Nephron (organoid): ENCODE measurements around the gene AP5M1.

Experiments
- H3K27ac Mint-ChIP-seq, 3 experiments: 2 replicates each; pipeline ENCODE4 v1.8.0; 2020; ENCODE audit warnings: mixed read lengths in 3 of 3, mild to moderate bottlenecking in 2 of 3, moderate library complexity in 1 of 3
- H3K27me3 Mint-ChIP-seq: 2 replicates; pipeline ENCODE4 v1.8.0; 2021; ENCODE audit warnings: low read depth, mild to moderate bottlenecking, moderate library complexity, mixed read lengths
- H3K36me3 Mint-ChIP-seq: 2 replicates; pipeline ENCODE4 v1.8.0; 2020; ENCODE audit warnings: low read depth, mixed read lengths
- H3K4me1 Mint-ChIP-seq: 2 replicates; pipeline ENCODE4 v1.8.0; 2020; ENCODE audit warnings: mixed read lengths
- H3K4me3 Mint-ChIP-seq, 3 experiments: 2 replicates each; pipeline ENCODE4 v1.8.0; 2020; ENCODE audit warnings: mild to moderate bottlenecking in 3 of 3, mixed read lengths in 3 of 3, moderate library complexity in 2 of 3
- H3K9me3 Mint-ChIP-seq: 2 replicates; pipeline ENCODE4 v1.8.0; 2020; ENCODE audit warnings: mixed read lengths
- CTCF ChIP-seq, 3 experiments: fragments of 200-600 bp; sonication (generic); IDR thresholded peaks; one replicate each; pipeline ENCODE4 v1.5.0; 2021; ENCODE audit warnings: antibody characterized with exemption in 3 of 3; ENCODE audit not compliant: unreplicated experiment in 3 of 3

Gene AP5M1

GRCh38 chr14:57261604-57262003, 7.2 kb upstream of the AP5M1 start:
- peaks cover 10% of the 10 kb centered on the region for H3K4me1 Mint-ChIP-seq
- H3K27me3 Mint-ChIP-seq = no peaks in the 10 kb centered on the region
- peaks cover 5% of the 10 kb centered on the region for H3K9me3 Mint-ChIP-seq
- H3K4me3 Mint-ChIP-seq = no peak overlapping the region
- peaks cover 32% of the 10 kb centered on the region for H3K36me3 Mint-ChIP-seq
- H3K27ac Mint-ChIP-seq = no peak overlapping the region
- no peak for TF ChIP-seq CTCF (IDR thresholded peaks at IDR 0.05; ENCODE audit: unreplicated experiment in 3 of 3)

- H3K27me3 Mint-ChIP-seq = no peaks in the 10 kb centered on the region
- peaks cover 5% of the 10 kb centered on the region for H3K9me3 Mint-ChIP-seq
- no peak overlapping the region for H3K27ac Mint-ChIP-seq
- H3K4me1 Mint-ChIP-seq = peaks cover 15% of the 10 kb centered on the region
- no peak overlapping the region for H3K4me3 Mint-ChIP-seq
- peaks cover 28% of the 10 kb centered on the region for H3K36me3 Mint-ChIP-seq
- TF ChIP-seq CTCF (IDR thresholded peaks at IDR 0.05; ENCODE audit: unreplicated experiment in 3 of 3) = no peak
These were observed 6.7 kb upstream of the AP5M1 start for GRCh38 chr14:57262117-57262516.

- no peak overlapping the region for H3K27ac Mint-ChIP-seq
- TF ChIP-seq CTCF (IDR thresholded peaks at IDR 0.05; ENCODE audit: unreplicated experiment in 3 of 3) = no peak
- H3K36me3 Mint-ChIP-seq = peaks cover 4% of the 10 kb centered on the region
- no peaks in the 10 kb centered on the region for H3K9me3 Mint-ChIP-seq
- H3K4me3 Mint-ChIP-seq = peak overlapping the region; percentile 31 to 68 (median 60)
- peaks cover 44% of the 10 kb centered on the region for H3K4me1 Mint-ChIP-seq
- H3K27me3 Mint-ChIP-seq = peaks cover 3% of the 10 kb centered on the region
These were observed 2.7 kb upstream of the AP5M1 start for GRCh38 chr14:57266065-57266464.

GRCh38 chr14:57273236-57273635, 4.5 kb downstream of the AP5M1 start:
- no peak for TF ChIP-seq CTCF (IDR thresholded peaks at IDR 0.05; ENCODE audit: unreplicated experiment in 3 of 3)

GRCh38 chr14:57274551-57274950, 5.8 kb downstream of the AP5M1 start:
- H3K4me3 Mint-ChIP-seq = no peak overlapping the region
- H3K36me3 Mint-ChIP-seq = peaks cover 30% of the 10 kb centered on the region
- no peaks in the 10 kb centered on the region for H3K27me3 Mint-ChIP-seq
- H3K4me1 Mint-ChIP-seq = peaks cover 21% of the 10 kb centered on the region
- H3K9me3 Mint-ChIP-seq = no peaks in the 10 kb centered on the region
- H3K27ac Mint-ChIP-seq = no peak overlapping the region
- no peak for TF ChIP-seq CTCF (IDR thresholded peaks at IDR 0.05; ENCODE audit: unreplicated experiment in 3 of 3)

More at GRCh38 chr14:57273236-57273635, 4.5 kb downstream of the AP5M1 start:
- no peak overlapping the region for H3K4me3 Mint-ChIP-seq
- H3K27ac Mint-ChIP-seq = no peak overlapping the region
- no peaks in the 10 kb centered on the region for H3K9me3 Mint-ChIP-seq
- H3K27me3 Mint-ChIP-seq = peaks cover 3% of the 10 kb centered on the region
- H3K36me3 Mint-ChIP-seq = peaks cover 25% of the 10 kb centered on the region
- peaks cover 30% of the 10 kb centered on the region for H3K4me1 Mint-ChIP-seq

GRCh38 chr14:57275023-57275664, 6.4 kb downstream of the AP5M1 start:
- H3K4me3 Mint-ChIP-seq = no peak overlapping the region
- no peak overlapping the region for H3K27ac Mint-ChIP-seq
- peaks cover 18% of the 10 kb centered on the region for H3K4me1 Mint-ChIP-seq
- H3K36me3 Mint-ChIP-seq = peaks cover 30% of the 10 kb centered on the region
- no peaks in the 10 kb centered on the region for H3K9me3 Mint-ChIP-seq
- no peak for TF ChIP-seq CTCF (IDR thresholded peaks at IDR 0.05; ENCODE audit: unreplicated experiment in 3 of 3)
- no peaks in the 10 kb centered on the region for H3K27me3 Mint-ChIP-seq
